HT1080 (cell line): Measurements from ENCODE around the gene JPT1. TPM values are rescaled to one million over a fixed set of nuclear protein-coding genes. Genes with fewer than 3 reads are reported as not detected.
A peak's percentile ranks its signal among the peaks of the same experiment; 100 is the strongest.
"Not testable (repeated sequence)": the region's sequence is repeated elsewhere in the genome, so short reads cannot be mapped to it uniquely, and the experiment has no call there.

Source experiments
- DNase-seq: peaks from one replicate; pipeline ENCODE4 v3.0.0-alpha.2; 2015; ENCODE audit warnings: low read depth
- total RNA-seq: library from RNA; depleted of rRNA; stranded (reverse); fragments of >200 nt; shearing (Covaris generic); gene quantifications from 2 replicates; pipeline ENCODE4 v1.2.3, GENCODE V29; 2014

JPT1 gene
- total RNA-seq, 1 experiment from 2014 or later: 260 TPM

DNA sequence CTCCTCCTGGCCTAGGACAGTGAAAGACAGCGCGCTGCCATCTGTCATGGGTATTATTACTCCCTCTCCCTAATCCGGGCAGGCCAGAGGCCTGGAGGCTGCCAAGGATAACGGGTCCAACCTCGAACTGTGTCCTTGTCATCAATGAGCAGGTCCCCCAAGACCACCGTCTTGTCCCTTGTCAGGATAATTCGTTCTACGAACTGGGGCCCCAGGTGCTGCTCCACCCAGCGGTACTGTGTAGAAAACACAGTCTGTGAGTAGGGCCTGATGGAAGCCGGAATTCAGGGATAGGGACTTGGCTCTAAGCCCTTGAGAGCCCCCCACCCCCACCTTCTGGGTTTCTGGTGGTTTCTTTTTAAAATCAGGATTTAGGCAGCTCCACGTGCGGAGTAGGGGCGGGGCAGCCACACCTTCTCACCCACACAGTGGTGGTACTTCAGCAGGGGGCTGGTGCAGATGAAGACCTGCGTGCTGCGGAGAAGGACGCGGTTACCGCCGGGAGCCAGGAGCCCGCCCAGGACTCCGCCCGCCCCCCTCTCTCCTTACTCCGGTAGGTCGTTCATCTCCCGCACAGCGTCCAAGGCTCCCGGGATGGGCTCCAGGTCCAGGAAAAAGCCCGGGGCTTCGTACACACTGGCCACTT lies 23.6 kb downstream of the JPT1 start:
- DNase-seq: peak; percentile 85

DNA sequence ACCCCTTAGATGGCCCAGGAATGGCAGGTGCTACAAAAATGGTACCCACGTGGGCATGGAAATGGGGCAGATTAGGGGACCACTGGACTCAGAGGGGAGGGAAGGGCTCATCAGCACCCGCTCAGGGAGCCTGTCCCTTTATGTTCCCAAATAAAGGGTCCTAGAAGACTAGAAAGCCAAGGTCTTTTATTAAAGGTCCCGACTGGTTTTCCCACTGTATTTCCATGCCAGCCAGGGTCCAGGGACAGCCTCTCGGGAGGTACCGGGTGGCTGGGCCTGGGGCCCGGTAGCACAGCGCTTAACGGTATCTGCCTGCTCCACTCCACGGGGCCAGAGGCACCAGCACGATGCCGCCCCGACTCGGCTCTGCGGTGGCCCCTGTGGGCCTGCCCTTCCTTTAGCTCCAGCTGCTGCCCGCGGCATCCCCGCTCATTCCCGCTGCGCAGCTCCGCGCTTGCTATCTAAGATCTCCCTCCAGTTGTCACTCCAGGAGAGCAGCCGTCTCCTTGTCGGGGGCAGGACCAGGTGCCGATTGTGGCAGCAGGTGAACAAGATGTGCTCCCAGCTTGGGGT lies 24.2 kb downstream of the JPT1 start:
- DNase-seq: no peak

DNA sequence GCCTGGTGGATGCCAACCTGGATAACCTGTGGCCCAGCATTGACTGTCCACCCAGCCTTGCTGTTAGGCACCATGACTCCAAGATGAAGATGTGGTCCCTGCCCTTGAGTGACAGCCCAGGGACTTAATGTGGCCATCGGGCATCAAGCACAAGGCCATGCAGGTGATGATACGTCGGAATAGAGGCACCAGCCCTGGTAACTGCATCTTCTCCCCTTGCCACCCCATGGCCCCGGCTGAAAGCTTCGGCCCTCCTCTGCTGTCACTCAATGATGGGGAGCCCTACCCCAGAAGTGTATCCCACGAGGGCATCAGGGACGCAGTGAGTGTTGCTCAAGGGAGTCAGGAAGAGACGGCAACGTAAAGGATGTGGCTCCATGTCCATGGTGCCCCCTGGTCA lies 24.7 kb downstream of the JPT1 start:
- DNase-seq: no peak

DNA sequence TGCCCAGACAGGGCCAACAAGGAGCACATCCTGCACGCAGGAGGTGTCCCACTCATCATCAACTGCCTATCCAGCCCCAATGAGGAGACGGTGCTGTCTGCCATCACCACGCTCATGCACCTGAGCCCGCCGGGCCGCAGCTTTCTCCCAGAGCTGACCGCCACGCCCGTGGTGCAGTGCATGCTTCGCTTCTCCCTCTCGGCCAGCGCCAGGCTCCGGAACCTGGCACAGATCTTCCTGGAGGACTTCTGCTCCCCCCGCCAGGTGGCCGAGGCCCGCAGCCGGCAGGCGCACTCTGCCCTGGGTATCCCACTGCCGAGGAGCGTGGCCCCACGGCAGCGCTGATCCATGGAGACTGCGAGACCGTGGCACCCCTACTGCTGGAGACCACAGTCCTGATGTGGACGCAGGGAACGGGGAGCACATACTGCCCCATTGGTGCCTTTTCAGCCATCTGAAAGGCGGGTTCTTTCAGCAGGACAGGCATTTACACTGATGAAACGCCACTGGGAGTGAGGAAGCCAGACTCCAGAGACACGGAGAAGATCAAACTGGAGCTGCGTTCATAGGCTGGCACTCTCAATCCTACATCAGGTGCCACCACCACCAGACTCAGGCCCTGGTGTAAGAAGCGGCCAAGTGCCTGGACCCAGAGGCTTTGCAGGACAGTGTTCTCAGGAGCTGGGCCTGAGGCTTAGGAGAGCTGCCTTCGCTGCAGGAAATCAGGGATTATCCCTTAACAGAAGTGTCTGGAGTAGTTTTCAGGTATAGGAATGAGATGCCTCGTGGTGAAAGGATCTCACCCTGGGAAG lies 25.4 kb downstream of the JPT1 start:
- no peak for DNase-seq

DNA sequence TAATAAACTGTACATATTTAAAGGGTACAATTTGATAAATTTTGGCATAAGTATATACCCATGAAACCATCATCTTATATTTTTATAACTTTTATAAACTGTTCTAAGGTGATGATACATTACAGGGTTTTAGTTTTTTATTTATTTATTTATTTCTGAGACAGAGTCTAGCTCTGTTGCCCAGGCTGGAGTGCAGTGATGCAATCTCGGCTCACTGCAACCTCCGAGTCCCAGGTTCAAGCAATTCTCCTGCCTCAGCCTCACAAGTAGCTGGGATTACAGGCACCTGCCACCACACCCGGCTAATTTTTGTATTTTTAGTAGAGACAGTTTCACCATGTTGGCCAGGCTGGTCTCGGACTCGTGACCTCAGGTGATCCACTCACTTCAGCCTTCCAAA lies 26.4 kb downstream of the JPT1 start:
- not testable (repeated sequence) for DNase-seq

DNA sequence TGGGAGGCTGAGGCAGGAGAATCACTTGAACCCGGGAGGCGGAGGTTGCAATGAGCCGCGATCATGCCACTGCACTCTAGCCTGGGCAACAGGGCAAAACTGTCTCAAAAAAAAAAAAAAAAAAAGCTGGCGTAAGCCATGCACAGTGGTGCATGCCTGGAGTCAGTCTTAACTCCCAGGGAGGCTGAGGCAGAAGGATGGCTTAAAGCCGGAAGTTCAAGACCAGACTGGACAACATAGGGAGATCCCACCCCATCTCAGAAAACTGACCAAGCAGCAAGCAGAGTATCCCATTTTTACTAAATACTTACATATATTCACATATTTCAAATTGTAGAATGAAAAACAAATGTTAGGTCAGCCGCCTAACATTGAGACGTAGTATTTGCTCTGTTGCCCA lies 27.4 kb downstream of the JPT1 start:
- no peak for DNase-seq

DNA sequence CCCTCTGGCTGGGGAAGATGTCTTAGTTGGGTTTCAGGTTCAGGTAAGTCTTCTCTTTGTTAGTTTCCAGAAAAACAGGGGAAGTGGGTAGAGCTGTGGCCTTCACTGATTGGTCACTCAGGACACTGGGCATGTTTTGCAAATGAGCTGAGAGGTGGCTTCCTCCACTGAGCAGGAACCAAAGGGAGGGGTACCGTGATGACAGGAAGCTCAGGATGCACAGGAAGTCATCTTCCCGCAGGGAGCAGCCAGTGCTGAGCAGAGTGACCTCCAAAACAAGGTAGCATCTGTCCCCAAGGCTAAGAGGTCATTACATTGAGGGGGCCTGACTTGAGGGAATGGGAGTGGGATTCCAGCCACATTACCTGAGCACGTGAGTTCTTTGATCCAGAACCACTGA lies 28.3 kb downstream of the JPT1 start:
- no peak for DNase-seq

DNA sequence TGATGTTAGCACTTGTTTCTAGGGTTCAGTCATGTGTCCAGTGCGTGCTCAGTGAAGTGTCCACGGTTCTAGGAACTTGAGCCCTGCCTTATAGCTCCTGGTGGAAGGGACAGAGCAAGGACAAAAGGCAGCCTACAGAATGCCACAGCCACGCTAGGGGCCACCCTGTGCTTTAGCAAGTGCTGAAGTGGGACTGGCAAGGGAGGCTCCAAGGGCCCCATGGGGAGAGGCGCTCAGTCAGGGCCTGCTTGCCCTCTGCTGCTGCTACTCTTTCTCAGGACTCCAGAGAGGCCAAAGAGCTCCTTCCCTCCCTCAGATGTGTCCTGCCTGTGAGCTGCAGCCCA lies 29.5 kb downstream of the JPT1 start:
- no peak for DNase-seq

DNA sequence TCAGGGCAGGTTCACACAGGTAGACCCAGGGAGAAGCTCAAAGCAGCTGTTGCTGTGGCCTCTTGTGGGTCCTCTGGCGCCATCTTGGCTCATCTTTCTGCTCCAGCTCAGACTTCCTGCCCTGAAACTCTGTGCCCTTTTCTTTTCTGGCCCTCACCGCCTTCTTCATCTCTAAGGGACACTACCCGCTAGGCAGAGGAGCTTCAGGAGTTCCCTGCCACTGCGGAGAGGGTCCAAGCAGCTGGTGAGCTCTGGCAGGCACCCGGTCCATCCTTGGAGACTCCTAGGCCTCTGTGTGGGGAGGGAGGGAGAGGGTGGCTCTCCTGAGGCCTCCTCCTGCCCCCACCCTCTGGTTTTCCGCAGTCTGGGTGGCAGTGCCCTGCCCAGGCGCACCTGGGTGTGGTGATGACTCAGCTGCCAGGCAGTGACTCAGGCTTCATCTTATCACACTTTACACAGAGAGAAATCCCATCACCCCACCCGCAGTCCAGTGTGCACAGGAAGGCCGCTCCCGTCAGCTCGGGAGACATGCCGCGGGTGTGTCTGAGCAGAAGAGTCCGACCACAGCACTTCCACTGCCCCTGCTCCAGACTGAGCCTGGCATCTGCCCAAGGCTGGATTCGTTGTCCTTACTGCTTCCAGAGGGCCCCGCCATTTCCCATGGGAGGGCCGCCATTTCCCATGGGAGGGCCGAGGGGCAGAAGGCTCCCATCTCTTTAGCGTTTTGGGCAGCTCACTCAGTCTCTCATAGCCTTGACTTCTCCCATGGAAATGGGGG lies 30.1 kb downstream of the JPT1 start:
- DNase-seq: peak; percentile 100

DNA sequence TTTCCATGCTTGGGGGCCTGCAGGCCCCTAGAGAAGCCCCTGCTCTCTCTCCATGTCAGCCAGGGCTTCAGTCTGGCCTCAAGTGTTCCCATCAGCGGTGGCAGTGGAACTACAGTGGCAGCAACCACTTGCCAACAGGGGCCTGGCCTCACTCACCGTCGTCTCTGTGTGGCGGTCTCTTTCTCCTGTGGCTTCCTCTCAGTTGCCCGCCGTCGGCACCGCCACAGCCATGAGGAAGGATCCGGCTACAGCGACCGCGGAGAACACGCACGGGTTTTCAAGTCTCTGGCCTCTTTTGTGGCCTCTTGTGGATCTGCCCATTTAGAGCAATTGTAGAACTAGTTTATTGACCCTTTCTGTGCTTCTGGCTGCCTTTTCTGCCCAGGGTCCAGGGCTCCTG lies 36.0 kb downstream of the JPT1 start:
- no peak for DNase-seq

DNA sequence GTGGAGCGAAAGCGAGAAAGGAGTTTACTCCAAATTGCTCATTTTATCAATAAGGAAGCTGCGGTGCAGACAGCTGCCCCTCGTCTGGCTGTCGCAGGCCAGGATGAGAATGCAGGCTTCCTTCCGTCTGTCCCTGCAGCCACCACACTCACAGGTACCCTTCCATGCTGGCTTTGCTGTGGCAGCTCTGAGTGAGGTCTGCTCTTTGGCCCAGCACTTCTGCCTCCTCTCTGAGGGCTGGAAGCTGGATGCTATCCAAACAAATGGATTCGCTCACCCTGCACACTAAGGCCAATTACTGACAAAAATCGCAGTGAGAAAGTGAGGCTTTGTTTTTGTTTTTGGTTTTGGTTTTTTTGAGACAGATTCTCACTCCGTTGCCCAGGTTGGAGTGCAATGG lies 37.6 kb downstream of the JPT1 start:
- DNase-seq: no peak

DNA sequence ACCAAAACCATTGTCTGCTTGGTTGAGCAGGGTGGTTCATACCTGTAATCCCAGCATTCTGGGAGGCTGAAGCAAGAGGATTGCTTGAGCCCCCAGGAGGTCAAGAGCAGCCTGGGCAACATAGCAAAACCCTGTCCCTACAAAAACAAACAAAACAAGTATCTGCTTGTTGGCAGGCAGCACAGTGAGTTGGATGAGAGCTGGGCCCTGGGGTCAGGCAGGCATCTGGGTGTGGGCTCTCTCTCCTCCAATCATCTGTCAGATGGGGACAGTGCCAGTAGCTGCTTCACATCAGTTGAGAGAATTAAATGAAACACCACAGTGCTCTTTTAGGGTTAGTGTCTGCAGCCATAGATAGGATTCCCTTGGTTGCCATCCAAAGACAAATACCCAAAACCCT lies 38.8 kb downstream of the JPT1 start:
- no peak for DNase-seq

DNA sequence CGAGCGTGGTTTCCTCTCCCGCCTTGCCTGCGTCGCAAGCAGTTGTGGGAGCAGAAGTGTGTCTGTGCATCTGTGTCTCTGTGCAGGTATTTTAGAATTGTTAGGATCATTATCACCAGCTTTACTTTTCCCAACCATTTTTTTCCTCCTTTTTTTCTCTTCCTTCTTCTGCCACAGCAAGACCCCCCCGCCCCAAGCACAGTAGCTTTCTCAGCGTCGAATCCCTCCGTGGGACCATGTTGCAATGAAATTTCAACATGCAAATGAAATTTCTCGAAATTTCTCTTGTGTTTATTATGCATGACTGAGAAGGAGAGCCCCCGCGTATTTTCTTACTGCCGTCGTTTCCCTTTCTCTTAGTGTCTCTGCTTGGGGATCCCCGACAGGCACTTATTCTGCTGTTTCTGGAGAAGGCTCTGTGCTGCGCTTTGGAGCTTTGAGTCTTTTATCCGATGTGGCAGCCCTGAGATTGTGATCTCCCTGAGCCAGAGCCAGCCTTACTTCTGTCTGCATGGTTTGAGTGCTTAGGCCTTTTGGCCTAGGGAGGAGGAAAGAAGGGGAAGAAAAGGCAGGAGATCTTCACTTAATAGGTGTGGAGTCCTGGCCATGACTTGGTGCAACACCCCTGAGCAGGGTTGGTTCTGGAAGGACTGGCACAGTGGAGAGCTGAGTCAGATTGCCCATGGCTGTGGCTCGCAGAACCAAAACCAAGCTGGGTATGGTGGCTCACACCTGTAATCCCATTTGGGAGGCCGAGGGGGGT lies 39.6 kb downstream of the JPT1 start:
- DNase-seq: no peak

DNA sequence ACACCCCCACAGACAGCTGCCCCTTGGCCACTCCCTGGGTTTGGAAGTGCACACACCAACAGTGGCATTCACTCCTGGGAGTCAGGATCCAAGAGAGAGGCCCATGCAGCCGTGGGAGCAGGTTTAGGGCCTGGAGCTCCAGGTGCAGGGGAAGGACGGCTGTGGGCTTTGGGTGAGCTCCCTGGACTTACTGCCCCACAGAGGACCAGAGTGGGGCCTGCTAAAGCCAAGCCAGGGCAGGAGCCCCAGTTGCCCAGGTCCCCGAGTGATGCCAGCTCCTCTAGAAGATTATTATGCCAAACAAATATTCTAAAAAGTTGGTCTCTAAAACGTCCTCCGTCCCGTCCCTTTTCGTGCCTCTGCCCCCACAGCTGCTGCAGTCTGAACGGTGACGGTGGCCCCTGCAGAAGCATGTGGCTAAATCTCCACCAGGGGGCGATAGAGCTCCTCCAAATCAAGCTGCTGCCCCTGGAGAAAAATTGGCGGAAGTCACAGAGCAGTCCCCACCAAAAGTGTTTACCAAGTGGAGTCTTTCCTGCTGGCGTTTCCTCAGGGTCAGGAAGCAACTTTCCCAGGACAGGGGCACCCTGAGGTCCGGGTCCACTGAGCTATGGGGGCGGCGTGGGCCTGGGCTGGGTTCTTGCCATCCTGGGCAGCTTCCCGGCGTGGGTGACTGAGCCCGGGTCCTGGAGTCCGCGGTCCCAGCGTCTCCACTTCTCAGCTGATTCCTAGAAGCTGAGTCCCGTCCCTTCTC lies 40.3 kb downstream of the JPT1 start:
- DNase-seq: peak; percentile 85

DNA sequence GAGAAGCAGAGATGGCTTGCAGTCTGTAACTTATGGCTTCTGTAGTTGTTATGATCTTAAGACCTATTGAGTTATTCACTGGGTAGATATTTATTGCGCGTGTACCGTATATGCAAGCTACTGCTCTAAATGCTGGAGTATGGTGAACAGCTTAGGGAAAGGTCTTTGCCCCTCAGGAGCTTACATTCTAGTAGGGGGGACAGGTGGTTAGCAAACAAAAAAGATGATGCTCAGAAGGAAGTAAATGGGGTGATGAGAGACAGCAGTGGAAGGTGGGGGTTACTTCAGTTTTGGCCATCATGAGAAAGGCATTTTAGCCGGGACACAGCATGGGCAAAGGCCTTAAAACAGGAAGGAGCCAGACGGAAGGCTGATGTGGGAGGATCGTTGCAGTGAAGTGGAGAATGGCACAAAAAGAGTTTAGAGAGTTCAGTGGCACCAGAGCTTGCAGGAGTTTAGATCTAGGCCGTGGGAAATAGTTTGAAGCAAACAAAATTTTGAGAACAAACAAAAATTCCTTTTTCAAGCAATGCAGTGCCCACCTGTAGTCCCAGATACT lies 42.5 kb downstream of the JPT1 start:
- no peak for DNase-seq

DNA sequence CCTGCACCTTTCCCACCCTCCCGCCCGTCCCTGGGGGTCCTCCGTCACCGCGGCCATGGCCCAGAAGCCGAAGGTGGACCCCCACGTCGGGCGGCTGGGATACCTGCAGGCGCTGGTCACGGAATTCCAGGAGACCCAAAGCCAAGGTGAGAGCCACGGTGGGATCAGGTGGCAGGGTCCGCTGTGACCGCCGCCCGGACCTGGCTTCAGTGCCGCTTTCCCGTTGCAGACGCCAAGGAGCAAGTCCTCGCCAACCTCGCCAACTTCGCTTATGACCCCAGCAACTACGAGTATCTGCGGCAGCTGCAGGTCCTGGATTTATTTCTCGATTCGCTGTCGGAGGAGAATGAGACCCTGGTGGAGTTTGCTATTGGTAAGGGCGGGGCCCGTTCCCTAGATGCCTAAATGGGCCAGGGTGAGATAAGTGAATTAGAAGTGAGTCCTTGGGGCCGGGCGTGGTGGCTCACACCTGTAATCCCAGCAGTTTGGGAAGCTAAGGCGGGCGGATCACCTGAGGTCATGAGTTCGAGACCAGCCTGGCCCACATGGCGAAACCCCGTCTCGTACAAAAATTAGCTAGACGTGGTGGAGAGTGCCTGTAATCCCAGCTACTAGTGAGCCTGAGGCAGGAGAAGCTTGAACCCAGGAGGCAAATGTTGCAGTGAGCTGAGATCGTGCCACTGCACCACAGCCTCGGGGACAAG lies 43.9 kb downstream of the JPT1 start:
- no peak for DNase-seq

DNA sequence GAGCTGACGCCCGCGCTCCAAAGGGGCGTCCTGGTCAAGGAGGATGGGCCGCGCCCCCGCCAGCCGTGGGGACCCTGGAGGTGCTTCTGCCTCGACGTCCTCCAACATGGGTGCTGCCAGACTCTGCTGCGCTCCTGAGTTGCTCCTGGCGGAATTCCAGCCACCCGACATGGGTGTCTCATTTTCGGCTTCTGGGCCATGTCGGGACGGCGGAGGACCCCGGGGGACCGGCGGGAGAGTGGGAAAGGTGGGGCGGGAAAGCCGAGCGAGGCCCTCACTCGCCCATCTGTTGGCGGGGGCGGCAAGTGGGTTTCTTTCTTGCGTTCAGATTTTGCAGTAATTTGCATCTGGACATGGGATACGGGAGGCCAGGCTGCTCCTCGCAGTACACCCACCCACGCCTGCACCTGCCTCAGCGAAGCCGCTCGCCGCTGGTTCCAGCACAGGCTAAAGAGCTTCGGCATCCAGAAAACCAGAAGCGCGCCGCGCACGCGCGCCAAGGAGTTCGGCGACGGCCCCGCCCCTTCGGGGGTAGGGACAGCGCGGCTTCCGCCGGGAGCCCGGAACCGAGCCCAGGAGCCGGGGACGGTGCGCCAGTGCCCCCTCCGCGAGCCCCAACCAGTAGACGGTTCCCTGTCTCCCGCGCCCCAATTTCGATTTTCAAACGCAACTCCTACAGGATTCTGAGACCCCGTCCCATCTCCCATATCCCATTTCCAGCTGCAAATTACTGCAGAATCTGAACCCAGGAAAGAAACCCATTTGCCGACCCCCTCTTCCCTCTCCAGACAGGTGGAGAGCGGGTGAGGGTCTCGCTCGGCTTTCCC lies 44.7 kb downstream of the JPT1 start, which contains the start of gene ARMC7:
Gene ARMC7, plus strand, starts transcription at position 563 of the 827 bp plus-strand sequence. CDS start 320 bp downstream, outside the sequence.
- DNase-seq: peak; percentile 82

DNA sequence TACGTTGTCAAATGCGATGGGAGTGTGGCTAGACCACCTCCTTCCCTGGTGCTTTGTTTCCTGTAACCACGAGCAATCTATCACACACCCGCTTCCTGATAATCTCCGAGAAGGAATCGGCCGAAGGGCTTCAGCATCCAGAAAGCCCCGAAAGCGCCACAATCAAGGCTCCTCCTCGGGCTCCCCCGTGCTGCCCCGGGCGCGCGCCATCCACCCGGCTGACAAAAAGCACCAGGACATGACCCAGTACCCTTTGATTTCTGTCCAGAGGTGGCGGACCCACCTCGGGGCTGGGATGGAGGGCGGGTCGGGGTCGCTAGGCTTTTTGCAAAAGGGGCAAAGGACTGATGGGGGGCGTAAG lies 45.3 kb downstream of the JPT1 start:
- no peak for DNase-seq

DNA sequence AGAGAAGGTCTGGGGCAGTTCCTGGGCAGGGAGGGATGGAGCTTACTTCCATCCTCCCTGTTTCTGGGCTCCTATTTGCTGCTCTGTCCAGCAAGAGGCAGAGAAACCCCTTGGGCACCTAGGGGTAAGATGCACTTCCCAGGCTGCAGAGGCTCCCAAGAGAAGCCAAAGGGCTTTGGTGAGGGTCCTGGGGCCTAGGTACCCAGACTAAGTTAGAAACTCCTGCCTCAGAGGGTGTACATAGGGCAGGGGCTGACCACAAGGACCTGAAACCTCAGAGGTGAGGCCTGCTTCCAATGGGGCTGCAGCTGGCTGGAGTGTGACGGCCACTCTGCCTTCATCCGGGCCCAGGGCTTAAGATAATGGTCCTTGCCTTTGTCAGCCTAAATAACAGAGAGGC lies 46.1 kb downstream of the JPT1 start:
- no peak for DNase-seq
